RWPE2 (cell line): ENCODE data around the gene ZNFX1.
A peak's percentile ranks its signal among the peaks of the same experiment; 100 is the strongest.

Experiments used
- ATAC-seq: fragments of 200-7000 bp; cut with Tn5 transposase; 3 replicates; pipeline ENCODE4 v1.9.1; 2021; ENCODE audit warnings: low read depth
- DNase-seq: peaks from one replicate; pipeline ENCODE4 v3.0.0-alpha.2; 2020; ENCODE audit warnings: low spot score
- H3K27ac ChIP-seq: fragments of 450-650 bp; 2 replicates; pipeline ENCODE4 v1.5.1; 2017; ENCODE audit warnings: mild to moderate bottlenecking; ENCODE audit not compliant: poor library complexity, severe bottlenecking
- H3K27me3 ChIP-seq: fragments of 250-450 bp; sonication (Bioruptor Pico); 2 replicates; pipeline ENCODE4 v1.5.1; 2021; ENCODE audit warnings: mild to moderate bottlenecking, moderate library complexity; ENCODE audit not compliant: insufficient read depth, poor library complexity, severe bottlenecking
- H3K36me3 ChIP-seq: fragments of 250-450 bp; sonication (Bioruptor Pico); 2 replicates; pipeline ENCODE4 v1.5.1; 2020; ENCODE audit warnings: low read depth, mild to moderate bottlenecking, moderate library complexity
- H3K4me1 ChIP-seq: fragments of 250-450 bp; sonication (Bioruptor Pico); 2 replicates; pipeline ENCODE4 v1.5.1; 2021; ENCODE audit warnings: mild to moderate bottlenecking, moderate library complexity; ENCODE audit not compliant: insufficient read depth, poor library complexity, severe bottlenecking
- H3K4me3 ChIP-seq: fragments of 250-450 bp; sonication (Bioruptor Pico); 2 replicates; pipeline ENCODE4 v1.5.1; 2021; ENCODE audit warnings: mild to moderate bottlenecking, moderate library complexity; ENCODE audit not compliant: severe bottlenecking
- H3K9me3 ChIP-seq: fragments of 250-450 bp; sonication (Bioruptor Pico); 2 replicates; pipeline ENCODE4 v1.5.1; 2021; ENCODE audit warnings: mild to moderate bottlenecking, moderate library complexity; ENCODE audit not compliant: severe bottlenecking
- TF ChIP-seq, protein P1 (sequence below): fragments of 450-650 bp; IDR thresholded peaks from one replicate; pipeline ENCODE4 v1.5.1; 2017; ENCODE audit warnings: mild to moderate bottlenecking, moderate library complexity; ENCODE audit not compliant: poor library complexity, severe bottlenecking

The ZNFX1 gene

DNA sequence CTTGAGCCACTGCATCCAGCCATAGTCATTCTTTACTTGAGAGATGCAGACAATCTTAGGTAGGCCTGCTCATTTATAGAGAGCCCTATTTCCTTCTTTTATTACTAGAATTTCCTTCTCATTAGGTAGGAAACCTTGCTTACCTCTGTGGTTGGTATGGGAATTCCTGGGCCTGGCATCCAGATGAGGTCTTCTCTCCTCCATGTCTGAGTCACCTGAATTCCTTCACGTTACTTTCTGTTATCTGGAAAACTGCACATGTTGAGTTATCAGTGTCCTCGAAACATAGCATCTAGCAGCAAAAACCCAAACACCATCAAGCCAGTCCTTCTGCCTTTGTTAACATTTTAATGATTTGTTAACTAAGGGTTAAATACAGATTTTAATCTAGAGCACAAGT, 2.2 kb downstream of the ZNFX1 start:
- Histone ChIP-seq H3K4me1 (peaks cover 27% of the 10 kb centered on the region), H3K27me3 (no peaks in the 10 kb centered on the region), H3K4me3 (no peak overlapping the region), H3K27ac (peak overlapping the region; percentile 87), H3K9me3 (peaks cover 4% of the 10 kb centered on the region), H3K36me3 (peaks cover 76% of the 10 kb centered on the region)
- ATAC-seq (peak; percentile 16; the same call in 2 of the 3 replicates), DNase-seq (no peak)
- TF ChIP-seq, protein P1, sequence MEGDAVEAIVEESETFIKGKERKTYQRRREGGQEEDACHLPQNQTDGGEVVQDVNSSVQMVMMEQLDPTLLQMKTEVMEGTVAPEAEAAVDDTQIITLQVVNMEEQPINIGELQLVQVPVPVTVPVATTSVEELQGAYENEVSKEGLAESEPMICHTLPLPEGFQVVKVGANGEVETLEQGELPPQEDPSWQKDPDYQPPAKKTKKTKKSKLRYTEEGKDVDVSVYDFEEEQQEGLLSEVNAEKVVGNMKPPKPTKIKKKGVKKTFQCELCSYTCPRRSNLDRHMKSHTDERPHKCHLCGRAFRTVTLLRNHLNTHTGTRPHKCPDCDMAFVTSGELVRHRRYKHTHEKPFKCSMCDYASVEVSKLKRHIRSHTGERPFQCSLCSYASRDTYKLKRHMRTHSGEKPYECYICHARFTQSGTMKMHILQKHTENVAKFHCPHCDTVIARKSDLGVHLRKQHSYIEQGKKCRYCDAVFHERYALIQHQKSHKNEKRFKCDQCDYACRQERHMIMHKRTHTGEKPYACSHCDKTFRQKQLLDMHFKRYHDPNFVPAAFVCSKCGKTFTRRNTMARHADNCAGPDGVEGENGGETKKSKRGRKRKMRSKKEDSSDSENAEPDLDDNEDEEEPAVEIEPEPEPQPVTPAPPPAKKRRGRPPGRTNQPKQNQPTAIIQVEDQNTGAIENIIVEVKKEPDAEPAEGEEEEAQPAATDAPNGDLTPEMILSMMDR, result no peak

DNA sequence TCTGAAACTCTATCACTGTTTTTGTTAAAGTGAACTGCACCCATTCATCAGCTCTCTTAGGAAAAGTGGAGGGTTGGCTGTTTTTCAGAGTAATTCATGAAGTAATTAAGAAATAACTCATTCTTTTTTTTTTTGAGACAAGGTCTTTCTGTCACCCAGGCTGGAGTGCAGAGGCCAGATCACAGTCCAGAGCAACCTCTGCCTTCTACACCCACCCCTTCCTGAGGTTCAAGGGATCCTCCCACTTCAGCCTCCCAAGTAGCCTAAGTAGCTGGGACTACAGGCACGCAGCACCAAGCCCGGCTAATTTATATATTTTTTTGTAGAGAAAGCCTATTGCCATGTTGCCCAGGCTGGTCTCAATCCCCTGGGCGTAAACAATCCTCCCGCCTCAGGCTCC, 2.6 kb downstream of the ZNFX1 start:
- ATAC-seq, result no peak
- no peak for DNase-seq
- peaks cover 23% of the 10 kb centered on the region for H3K4me1 ChIP-seq
- H3K4me3 ChIP-seq, result no peak overlapping the region
- TF ChIP-seq, protein P1, result no peak
- no peaks in the 10 kb centered on the region for H3K27me3 ChIP-seq
- H3K36me3 ChIP-seq, result peaks cover 76% of the 10 kb centered on the region
- no peaks in the 10 kb centered on the region for H3K9me3 ChIP-seq
- peak overlapping the region; percentile 87 for H3K27ac ChIP-seq

DNA sequence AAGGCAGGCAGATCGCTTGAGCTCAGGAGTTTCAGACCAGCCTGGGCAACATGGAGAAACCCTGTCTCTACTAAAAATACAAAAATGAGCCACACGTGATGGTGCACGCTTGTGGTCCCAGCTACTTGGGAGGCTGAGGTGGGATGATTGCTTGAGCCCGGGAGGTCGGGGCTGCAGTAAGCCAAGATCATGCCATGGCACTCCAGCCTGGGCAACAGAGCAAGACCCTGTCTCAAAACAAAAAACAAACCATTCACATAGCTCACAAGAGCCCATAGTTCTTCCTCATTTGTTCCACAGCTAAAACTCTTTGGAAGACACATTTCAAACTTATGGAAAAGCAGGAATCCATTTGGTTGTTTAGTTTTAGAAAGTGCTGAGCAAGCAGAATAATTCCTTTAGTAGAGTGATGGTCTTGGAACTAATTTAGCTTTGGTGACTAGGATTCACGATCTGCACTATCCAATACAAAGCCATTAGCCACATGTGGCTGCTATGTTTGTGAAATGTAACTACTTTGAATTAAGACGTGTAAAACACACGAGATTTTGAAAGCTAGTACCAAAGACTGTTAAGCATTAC, 4.1 kb downstream of the ZNFX1 start:
- TF ChIP-seq, protein P1, result no peak
- no peaks in the 10 kb centered on the region for H3K27me3 ChIP-seq
- DNase-seq (peak; percentile 9), ATAC-seq (no peak)
- no peak overlapping the region for H3K4me3 ChIP-seq
- H3K4me1 ChIP-seq, result peaks cover 20% of the 10 kb centered on the region
- H3K9me3 ChIP-seq, result no peaks in the 10 kb centered on the region
- H3K36me3 ChIP-seq, result peaks cover 76% of the 10 kb centered on the region
- no peak overlapping the region for H3K27ac ChIP-seq

DNA sequence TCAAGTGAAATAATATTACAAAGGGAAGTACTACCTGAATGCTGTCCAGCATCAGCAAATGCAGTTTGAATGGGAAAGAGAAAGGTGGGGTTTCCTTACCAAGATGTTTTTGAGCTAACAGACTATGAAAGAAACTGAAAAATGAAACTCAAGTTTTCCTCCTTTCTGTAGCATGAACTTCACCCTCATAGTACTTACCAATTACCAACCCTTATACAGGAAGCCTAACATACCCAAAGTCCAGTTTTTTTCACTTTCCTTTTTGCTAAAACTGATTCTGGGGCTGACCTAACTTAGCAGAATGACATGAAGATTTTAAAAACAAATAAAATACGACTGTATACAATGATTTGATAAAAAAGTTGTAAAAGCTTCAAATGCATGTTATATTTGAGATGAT, 5.2 kb downstream of the ZNFX1 start:
- Histone ChIP-seq H3K27ac (no peak overlapping the region), H3K9me3 (no peaks in the 10 kb centered on the region), H3K4me3 (no peak overlapping the region), H3K36me3 (peaks cover 85% of the 10 kb centered on the region), H3K27me3 (no peaks in the 10 kb centered on the region), H3K4me1 (peaks cover 28% of the 10 kb centered on the region)
- DNase-seq, result no peak
- no peak for ATAC-seq
- TF ChIP-seq, protein P1, result no peak

DNA sequence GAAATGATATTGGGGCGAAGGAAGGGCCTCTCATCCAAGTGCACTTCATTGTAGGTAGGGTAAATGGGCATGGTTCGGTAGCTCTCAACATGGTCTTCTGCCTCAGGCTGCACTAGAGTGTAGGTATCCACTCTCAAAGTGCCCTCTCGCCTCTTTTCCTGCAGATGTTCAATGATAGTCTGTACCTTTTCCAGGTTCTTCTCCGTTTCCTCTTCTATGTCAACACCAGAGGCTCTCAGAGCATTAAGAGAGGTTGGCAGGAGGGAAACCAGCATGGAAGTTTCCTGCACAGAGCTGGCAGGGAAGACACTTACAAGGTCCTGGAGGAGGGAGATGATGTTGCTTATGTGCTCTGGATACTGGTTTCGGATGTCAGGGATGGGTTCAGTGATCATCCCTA, 7.1 kb downstream of the ZNFX1 start:
- Histone ChIP-seq H3K36me3 (peaks cover 98% of the 10 kb centered on the region), H3K4me1 (peaks cover 17% of the 10 kb centered on the region), H3K27me3 (no peaks in the 10 kb centered on the region), H3K9me3 (no peaks in the 10 kb centered on the region), H3K27ac (no peak overlapping the region), H3K4me3 (no peak overlapping the region)
- TF ChIP-seq, protein P1, result no peak
- no peak for ATAC-seq
- no peak for DNase-seq
